K562 (cell line): Measurements from ENCODE around the gene OTOR. TPM values are rescaled to one million over a fixed set of nuclear protein-coding genes. Genes with fewer than 3 reads are reported as not detected.

Experiments used
- ATF7 ChIP-seq: fragments of 450-650 bp; IDR thresholded peaks from 2 replicates; pipeline ENCODE4 v1.7.1; 2014; ENCODE audit warnings: mild to moderate bottlenecking, moderate library complexity
- CREB1 ChIP-seq, 2 experiments: sonication (generic) in 1 of 2; formaldehyde crosslinking in 1 of 2; IDR thresholded peaks; 2 replicates each; pipeline versions ENCODE4 v1.6.1 to v1.8.0; 2012 to 2022; ENCODE audit warnings: inconsistent platforms in 1 of 2, mild to moderate bottlenecking in 1 of 2, missing genetic modification reagents in 1 of 2, moderate library complexity in 1 of 2
- CTCFL ChIP-seq: IDR thresholded peaks from 2 replicates; pipeline ENCODE4 v1.6.1; 2011; ENCODE audit warnings: borderline replicate concordance, low read depth, mild to moderate bottlenecking, moderate library complexity, low read length; ENCODE audit not compliant: insufficient read depth, poor library complexity, severe bottlenecking
- ELF4 ChIP-seq: fragments of 450-650 bp; formaldehyde crosslinking; IDR thresholded peaks from 2 replicates; pipeline ENCODE4 v1.4.0; 2022; ENCODE audit warnings: missing genetic modification characterization
- ESRRB ChIP-seq: fragments of 250-450 bp; sonication (Bioruptor Pico); IDR thresholded peaks from 2 replicates; pipeline ENCODE4 v1.5.0; 2020; ENCODE audit warnings: mild to moderate bottlenecking, moderate library complexity, borderline replicate concordance
- EZH2 ChIP-seq: IDR thresholded peaks from 2 replicates; pipeline ENCODE4 v1.6.1; 2012; ENCODE audit warnings: low read depth, mild to moderate bottlenecking, inconsistent platforms, low read length, borderline replicate concordance
- GTF3C2 ChIP-seq: IDR thresholded peaks from 3 replicates; pipeline ENCODE4 v1.6.1; 2011; ENCODE audit warnings: borderline replicate concordance, mild to moderate bottlenecking, moderate library complexity; ENCODE audit not compliant: insufficient read length; ENCODE audit errors: extremely low read depth
- HDAC6 ChIP-seq: IDR thresholded peaks from 2 replicates; pipeline ENCODE4 v1.6.1; 2012; ENCODE audit warnings: low read depth, mild to moderate bottlenecking, control low read depth, inconsistent platforms, low read length, moderate library complexity
- HDGF ChIP-seq: fragments of 450-650 bp; IDR thresholded peaks from 2 replicates; pipeline ENCODE4 v1.6.1; 2016
- ILK ChIP-seq: fragments of 450-650 bp; IDR thresholded peaks from 2 replicates; pipeline ENCODE4 v1.6.1; 2016; ENCODE audit warnings: missing genetic modification characterization, low read depth, mild to moderate bottlenecking, missing compliant biosample characterization, moderate library complexity, borderline replicate concordance
- MED1 ChIP-seq: sonication (generic); formaldehyde crosslinking; IDR thresholded peaks from 2 replicates; pipeline ENCODE4 v1.8.1; 2023; ENCODE audit warnings: missing genetic modification reagents, borderline replicate concordance
- MIER1 ChIP-seq: fragments of 450-650 bp; IDR thresholded peaks from 2 replicates; pipeline ENCODE4 v1.6.1; 2016; ENCODE audit warnings: antibody characterized with exemption, mild to moderate bottlenecking, low read depth
- MITF ChIP-seq: IDR thresholded peaks from 2 replicates; pipeline ENCODE4 v1.6.1; 2014; ENCODE audit warnings: antibody characterized with exemption
- ZNF134 ChIP-seq: fragments of 250-450 bp; sonication (Bioruptor Pico); conservative IDR thresholded peaks from 2 replicates; pipeline ENCODE4 v1.4.0; 2020
- ZNF224 ChIP-seq: sonication (generic); formaldehyde crosslinking; IDR thresholded peaks from 2 replicates; pipeline ENCODE4 v1.8.0; 2022; ENCODE audit warnings: mild to moderate bottlenecking, missing genetic modification reagents
- polyA plus RNA-seq, 8 experiments: library from polyadenylated mRNA; depleted of rRNA in 4 of 8; stranded (reverse) in 5 of 8; unstranded in 3 of 8; fragments of >200 nt; fragmentation: Nextera tagmentation in 2 of 8; fragmentation: Illumina TruSeq in 1 of 8; extraction: Ambion mirVana in 2 of 8; extraction: Trizol in 1 of 8; gene quantifications; 2 replicates each; pipeline versions ENCODE4 v1.2.1 to v1.2.3, GENCODE V29; 2011 to 2014; ENCODE audit warnings: inconsistent platforms in 1 of 8, missing spikeins in 1 of 8
- total RNA-seq, 7 experiments: library from RNA; depleted of rRNA in 6 of 7; stranded (reverse); fragments of >200 nt in 6 of 7; fragmentation: Illumina TruSeq in 2 of 7; extraction: Trizol in 2 of 7; gene quantifications; 2 replicates each; pipeline versions ENCODE4 v1.2.1 to v1.2.3, GENCODE V29; 2011 to 2021; ENCODE audit warnings: low replicate concordance in 1 of 7
- TF ChIP-seq, protein P1 (sequence below), 2 experiments: IDR thresholded peaks in 1 of 2; conservative IDR thresholded peaks in 1 of 2; 2 replicates each; pipeline ENCODE4 v1.6.1; 2016; ENCODE audit warnings: low read depth in 2 of 2, mild to moderate bottlenecking in 1 of 2, missing compliant biosample characterization in 1 of 2, missing genetic modification characterization in 1 of 2, moderate library complexity in 1 of 2

The OTOR gene
- total and polyA plus RNA-seq, 9 of the 15 experiments (the other 6 are each of a cell fraction or from before 2014, with no cell fraction given) = not detected

DNA sequence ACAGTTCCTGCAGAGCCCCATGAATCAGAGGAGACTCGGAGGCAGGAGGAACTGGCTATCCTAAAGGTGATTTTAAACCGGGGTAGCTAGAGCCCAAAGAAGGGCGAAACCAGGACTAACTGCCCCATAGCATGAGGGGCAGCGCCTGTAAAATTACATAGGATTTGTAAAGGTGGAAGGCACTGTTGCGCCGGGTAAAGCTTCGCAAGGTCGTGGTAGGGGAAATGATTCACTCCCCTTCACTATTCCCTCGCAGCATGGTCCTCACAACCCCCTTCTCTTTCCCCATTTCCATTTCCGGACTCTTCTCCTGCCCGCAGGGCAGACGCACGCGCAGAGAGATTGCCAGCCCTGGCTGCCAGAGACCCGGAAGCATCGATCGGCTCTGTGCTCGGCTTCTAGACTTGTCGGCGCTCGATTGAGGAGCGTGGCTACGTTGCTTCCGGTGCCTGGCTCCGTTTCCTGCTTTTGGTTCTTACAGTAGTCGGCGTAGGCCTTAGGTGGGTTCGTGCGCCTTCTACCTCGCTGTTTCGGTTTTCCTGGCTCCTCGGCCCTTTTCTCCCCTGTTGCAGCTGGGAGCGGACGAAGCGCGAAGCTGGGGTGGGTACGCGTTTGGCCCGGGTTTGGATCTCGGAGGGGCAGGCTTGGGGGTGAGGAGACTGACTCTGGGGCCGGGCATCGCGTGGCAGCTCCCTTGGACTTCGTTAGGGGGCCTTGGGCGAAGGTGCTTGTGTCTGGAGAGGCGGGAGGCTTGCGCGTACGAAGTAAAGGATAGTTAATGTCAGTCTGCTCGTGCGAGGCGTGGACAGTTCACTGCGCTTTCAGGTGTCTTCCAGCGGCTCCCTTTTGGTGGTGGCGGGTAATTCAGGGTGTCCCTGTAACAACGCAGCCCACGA, 18.3 kb upstream of the OTOR start, which contains the start of gene SNRPB2 (continued):
- TF ChIP-seq ZNF134 (no peak), MITF (no peak), MIER1 (no peak), ATF7 (peak; percentile 30; the same call in 1 of the 2 replicates), MED1 (CRISPR knock-in tag) (no peak), CREB1 (IDR thresholded peaks at IDR 0.05) (peak; percentile 94), CREB1 (CRISPR knock-in tag; IDR thresholded peaks at IDR 0.05) (peak; percentile 95), GTF3C2 (no peak), HDGF (no peak), ESRRB (CRISPR knock-in tag) (no peak), EZH2 (no peak), HDAC6 (no peak), ZNF224 (CRISPR knock-in tag) (no peak), CTCFL (no peak), ELF4 (CRISPR knock-in tag) (peak; percentile 95), ILK (tag) (no peak)
- TF ChIP-seq, protein P1, sequence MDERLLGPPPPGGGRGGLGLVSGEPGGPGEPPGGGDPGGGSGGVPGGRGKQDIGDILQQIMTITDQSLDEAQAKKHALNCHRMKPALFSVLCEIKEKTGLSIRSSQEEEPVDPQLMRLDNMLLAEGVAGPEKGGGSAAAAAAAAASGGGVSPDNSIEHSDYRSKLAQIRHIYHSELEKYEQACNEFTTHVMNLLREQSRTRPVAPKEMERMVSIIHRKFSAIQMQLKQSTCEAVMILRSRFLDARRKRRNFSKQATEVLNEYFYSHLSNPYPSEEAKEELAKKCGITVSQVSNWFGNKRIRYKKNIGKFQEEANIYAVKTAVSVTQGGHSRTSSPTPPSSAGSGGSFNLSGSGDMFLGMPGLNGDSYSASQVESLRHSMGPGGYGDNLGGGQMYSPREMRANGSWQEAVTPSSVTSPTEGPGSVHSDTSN (CRISPR knock-in tag; IDR thresholded peaks at IDR 0.05; ENCODE audit: low read depth) = no peak
- TF ChIP-seq, protein P1 (tag; conservative IDR thresholded peaks at IDR 0.05; ENCODE audit: low read depth) = no peak
